H9 (cell line): ENCODE results near the gene MAPKAP1. TPM values are rescaled to one million over a fixed set of nuclear protein-coding genes. Genes with fewer than 3 reads are reported as not detected.

Source experiments
- DNase-seq: peaks from one replicate; pipeline ENCODE4 v3.0.0-alpha.2; 2017
- H2AFZ ChIP-seq: one replicate; pipeline ENCODE4 v1.6.1; 2013; ENCODE audit warnings: mild to moderate bottlenecking, low read length, control low read depth, moderate library complexity
- H2AK5ac ChIP-seq: 2 replicates; pipeline ENCODE4 v1.6.1; 2013; ENCODE audit warnings: low read length, control low read depth, mixed read lengths; ENCODE audit not compliant: insufficient read length
- H2BK120ac ChIP-seq: one replicate; pipeline ENCODE4 v1.6.1; 2013; ENCODE audit warnings: low read depth, mild to moderate bottlenecking, low read length, control low read depth, inconsistent platforms; ENCODE audit not compliant: poor library complexity, severe bottlenecking
- H2BK12ac ChIP-seq: 2 replicates; pipeline ENCODE4 v1.6.1; 2013; ENCODE audit warnings: low read length, control low read depth, mixed read lengths, low read depth; ENCODE audit not compliant: insufficient read length
- H2BK15ac ChIP-seq: 2 replicates; pipeline ENCODE4 v1.6.1; 2013; ENCODE audit warnings: low read depth, low read length, control low read depth
- H2BK20ac ChIP-seq: one replicate; pipeline ENCODE4 v1.6.1; 2013; ENCODE audit warnings: low read depth, mild to moderate bottlenecking, low read length, control low read depth, inconsistent platforms; ENCODE audit not compliant: poor library complexity, severe bottlenecking
- H2BK5ac ChIP-seq: 2 replicates; pipeline ENCODE4 v1.6.1; 2013; ENCODE audit warnings: low read length, control low read depth, mixed read lengths; ENCODE audit not compliant: insufficient read length
- H3K14ac ChIP-seq: 2 replicates; pipeline ENCODE4 v1.6.1; 2013; ENCODE audit warnings: low read length, control low read depth; ENCODE audit not compliant: insufficient read depth
- H3K18ac ChIP-seq: 2 replicates; pipeline ENCODE4 v1.6.1; 2013; ENCODE audit warnings: low read depth, mild to moderate bottlenecking, mixed read lengths, low read length, control low read depth; ENCODE audit not compliant: insufficient read length
- H3K23ac ChIP-seq: 2 replicates; pipeline ENCODE4 v1.6.1; 2013; ENCODE audit warnings: low read length, control low read depth, mixed read lengths, low read depth; ENCODE audit not compliant: insufficient read length
- H3K23me2 ChIP-seq: 2 replicates; pipeline ENCODE4 v1.6.1; 2013; ENCODE audit warnings: low read depth, mild to moderate bottlenecking, mixed read lengths, low read length, control low read depth; ENCODE audit not compliant: insufficient read length, poor library complexity, severe bottlenecking
- H3K27ac ChIP-seq: 2 replicates; pipeline ENCODE4 v1.5.1; 2013; ENCODE audit warnings: low read length, control low read depth, mixed read lengths, low read depth; ENCODE audit not compliant: insufficient read length
- H3K27me3 ChIP-seq: 2 replicates; pipeline ENCODE4 v1.6.1; 2013; ENCODE audit warnings: low read length, control low read depth, inconsistent platforms; ENCODE audit not compliant: insufficient read depth
- H3K4ac ChIP-seq: 2 replicates; pipeline ENCODE4 v1.6.1; 2013; ENCODE audit warnings: low read depth, mild to moderate bottlenecking, control low read depth, inconsistent platforms, low read length, moderate library complexity
- H3K4me1 ChIP-seq: 2 replicates; pipeline ENCODE4 v1.6.1; 2013; ENCODE audit warnings: low read length, control low read depth, inconsistent platforms; ENCODE audit not compliant: insufficient read depth
- H3K4me2 ChIP-seq: 2 replicates; pipeline ENCODE4 v1.6.1; 2013; ENCODE audit warnings: low read length, control low read depth, mixed read lengths; ENCODE audit not compliant: insufficient read length, insufficient read depth
- H3K56ac ChIP-seq: 2 replicates; pipeline ENCODE4 v1.6.1; 2013; ENCODE audit warnings: low read depth, mild to moderate bottlenecking, mixed read lengths, low read length, control low read depth; ENCODE audit not compliant: insufficient read length
- H3K79me1 ChIP-seq: 2 replicates; pipeline ENCODE4 v1.6.1; 2013; ENCODE audit warnings: low read depth, mild to moderate bottlenecking, moderate library complexity, low read length, control low read depth, inconsistent platforms; ENCODE audit not compliant: insufficient read depth, poor library complexity, severe bottlenecking
- H3K79me2 ChIP-seq: 2 replicates; pipeline ENCODE4 v1.6.1; 2013; ENCODE audit warnings: low read length, control low read depth, inconsistent platforms; ENCODE audit not compliant: insufficient read depth
- H3K9ac ChIP-seq: 2 replicates; pipeline ENCODE4 v1.6.1; 2013; ENCODE audit warnings: low read length, control low read depth, mixed read lengths; ENCODE audit not compliant: insufficient read length; ENCODE audit errors: extremely low read depth
- H3K9me3 ChIP-seq: one replicate; pipeline ENCODE4 v1.6.1; 2013; ENCODE audit warnings: low read depth, low read length, inconsistent platforms; ENCODE audit not compliant: control insufficient read depth
- H3T11ph ChIP-seq: one replicate; pipeline ENCODE4 v1.6.1; 2013; ENCODE audit warnings: mild to moderate bottlenecking, low read length, control low read depth, inconsistent platforms
- H4K20me1 ChIP-seq: one replicate; pipeline ENCODE4 v1.6.1; 2013; ENCODE audit not compliant: control insufficient read depth, insufficient read length, insufficient read depth
- H4K5ac ChIP-seq: 2 replicates; pipeline ENCODE4 v1.6.1; 2013; ENCODE audit warnings: low read depth, mild to moderate bottlenecking, mixed read lengths, low read length, control low read depth; ENCODE audit not compliant: insufficient read length
- H4K8ac ChIP-seq: replicated peaks from 2 replicates; pipeline ENCODE4 v1.6.1; 2013; ENCODE audit warnings: low read length, control low read depth, mixed read lengths, low read depth; ENCODE audit not compliant: insufficient read length
- H4K91ac ChIP-seq: 2 replicates; pipeline ENCODE4 v1.6.1; 2013; ENCODE audit warnings: low read depth, mild to moderate bottlenecking, moderate library complexity, mixed read lengths, low read length, control low read depth; ENCODE audit not compliant: insufficient read length
- H3K27ac Mint-ChIP-seq, 3 experiments: 2 replicates in 2 of 3; 3 replicates in 1 of 3; pipeline ENCODE4 v1.8.0; 2020 to 2021; ENCODE audit warnings: mixed read lengths in 3 of 3, mild to moderate bottlenecking in 1 of 3, moderate library complexity in 1 of 3
- H3K27me3 Mint-ChIP-seq: 2 replicates; pipeline ENCODE4 v1.8.0; 2021; ENCODE audit warnings: low read depth, mild to moderate bottlenecking, moderate library complexity, mixed read lengths
- H3K36me3 Mint-ChIP-seq, 3 experiments: 2 replicates in 2 of 3; 3 replicates in 1 of 3; pipeline ENCODE4 v1.8.0; 2020 to 2021; ENCODE audit warnings: low read depth in 3 of 3, mixed read lengths in 3 of 3; ENCODE audit not compliant: insufficient read depth in 1 of 3
- H3K4me1 Mint-ChIP-seq, 2 experiments: 2 replicates each; pipeline ENCODE4 v1.8.0; 2020; ENCODE audit warnings: mixed read lengths in 2 of 2
- H3K4me3 Mint-ChIP-seq, 2 experiments: 2 replicates in 1 of 2; 3 replicates in 1 of 2; pipeline ENCODE4 v1.8.0; 2020 to 2021; ENCODE audit warnings: mild to moderate bottlenecking in 2 of 2, mixed read lengths in 2 of 2, moderate library complexity in 1 of 2
- H3K9me3 Mint-ChIP-seq, 2 experiments: 2 replicates in 1 of 2; 3 replicates in 1 of 2; pipeline ENCODE4 v1.8.0; 2020; ENCODE audit warnings: mild to moderate bottlenecking in 2 of 2, mixed read lengths in 2 of 2, moderate library complexity in 1 of 2
- WGBS: extraction: QIAGEN DNeasy Blood & Tissue Kit; methylation state at CpG from one replicate; pipeline ENCODE4 v1.1.7; 2013; ENCODE audit warnings: missing lambda C conversion rate, low lambda C conversion rate, mixed read lengths; ENCODE audit not compliant: insufficient read length; ENCODE audit errors: extremely low coverage; 5-methylcytosine and 5-hydroxymethylcytosine counted together
- total RNA-seq: library from RNA; stranded (reverse); gene quantifications from 2 replicates; pipeline ENCODE4 v1.2.1, GENCODE V29; 2021
- TF ChIP-seq, protein P1 (sequence below): fragments of 200-600 bp; sonication (generic); conservative IDR thresholded peaks from 3 replicates; pipeline ENCODE4 v1.8.0; 2021; ENCODE audit warnings: antibody characterized with exemption, mild to moderate bottlenecking

MAPKAP1 gene
- total RNA-seq, 1 experiment from 2014 or later: 97.0 TPM

DNA sequence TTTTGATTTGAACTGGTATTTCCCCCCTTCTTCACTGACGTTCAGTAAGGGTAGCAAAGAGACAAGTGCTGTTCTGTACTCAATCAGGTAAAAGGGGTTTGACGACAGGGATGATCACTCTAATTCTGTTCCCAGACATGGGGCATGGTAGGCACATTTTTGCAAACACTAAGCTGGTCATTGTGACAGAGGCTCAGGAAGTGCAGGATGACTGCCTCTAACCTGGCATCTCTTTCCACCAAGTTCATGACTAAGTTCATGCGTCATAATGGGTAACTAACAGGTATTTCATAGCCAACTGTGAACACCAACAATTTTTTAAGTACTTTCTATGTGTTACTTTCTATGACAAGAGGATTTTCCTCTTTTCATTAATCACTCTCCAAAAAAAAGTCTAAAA, 166.5 kb downstream of the MAPKAP1 start:
- Histone ChIP-seq H3K27ac (no peak overlapping the region), H3K4me2 (no peak overlapping the region), H3K56ac (no peak overlapping the region)

More for the DNA sequence above, 166.5 kb downstream of the MAPKAP1 start:
- Histone ChIP-seq H3K79me1 (no peaks in the 10 kb centered on the region), H4K91ac (no peak overlapping the region), H2AK5ac (no peak overlapping the region), H3K9me3 (no peaks in the 10 kb centered on the region), H4K20me1 (no peaks in the 10 kb centered on the region), H2BK12ac (no peak overlapping the region), H3K27me3 (no peaks in the 10 kb centered on the region), H3K79me2 (no peaks in the 10 kb centered on the region; the same call in 1 of the 2 replicates), H3K4ac (no peak overlapping the region), H3K9ac (no peak overlapping the region), H2BK5ac (no peak overlapping the region), H3K18ac (no peak overlapping the region), H2BK15ac (no peak overlapping the region), H3K23ac (no peak overlapping the region), H4K8ac (no peak overlapping the region), H2BK120ac (no peak overlapping the region), H3T11ph (no peak overlapping the region), H3K4me1 (no peaks in the 10 kb centered on the region), H4K5ac (no peak overlapping the region), H2BK20ac (no peak overlapping the region), H3K23me2 (no peaks in the 10 kb centered on the region), H2AFZ (no peak overlapping the region), H3K14ac (no peak overlapping the region)
- Mint-ChIP-seq H3K27ac (peak overlapping the region in 1 of 3 experiments; percentile 6; a peak in 1 of 7 replicates), H3K9me3 (no peaks in the 10 kb centered on the region), H3K27me3 (no peaks in the 10 kb centered on the region), H3K4me3 (no peak overlapping the region), H3K36me3 (no peaks in the 10 kb centered on the region; a peak in 2 of 7 replicates), H3K4me1 (peaks cover 5 to 8% of the 10 kb centered on the region in 2 experiments)
- WGBS: no CpG with 5 or more reads among the region's 3 CpGs
- no peak for DNase-seq
- TF ChIP-seq, protein P1, sequence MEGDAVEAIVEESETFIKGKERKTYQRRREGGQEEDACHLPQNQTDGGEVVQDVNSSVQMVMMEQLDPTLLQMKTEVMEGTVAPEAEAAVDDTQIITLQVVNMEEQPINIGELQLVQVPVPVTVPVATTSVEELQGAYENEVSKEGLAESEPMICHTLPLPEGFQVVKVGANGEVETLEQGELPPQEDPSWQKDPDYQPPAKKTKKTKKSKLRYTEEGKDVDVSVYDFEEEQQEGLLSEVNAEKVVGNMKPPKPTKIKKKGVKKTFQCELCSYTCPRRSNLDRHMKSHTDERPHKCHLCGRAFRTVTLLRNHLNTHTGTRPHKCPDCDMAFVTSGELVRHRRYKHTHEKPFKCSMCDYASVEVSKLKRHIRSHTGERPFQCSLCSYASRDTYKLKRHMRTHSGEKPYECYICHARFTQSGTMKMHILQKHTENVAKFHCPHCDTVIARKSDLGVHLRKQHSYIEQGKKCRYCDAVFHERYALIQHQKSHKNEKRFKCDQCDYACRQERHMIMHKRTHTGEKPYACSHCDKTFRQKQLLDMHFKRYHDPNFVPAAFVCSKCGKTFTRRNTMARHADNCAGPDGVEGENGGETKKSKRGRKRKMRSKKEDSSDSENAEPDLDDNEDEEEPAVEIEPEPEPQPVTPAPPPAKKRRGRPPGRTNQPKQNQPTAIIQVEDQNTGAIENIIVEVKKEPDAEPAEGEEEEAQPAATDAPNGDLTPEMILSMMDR: no peak
